GM21515 (cell line): ENCODE measurements around the gene ERLIN1.

Source experiments
- ATAC-seq: cut with Tn5 transposase; IDR thresholded peaks from one replicate; pipeline ENCODE4 v1.9.1; 2021; ENCODE audit not compliant: unreplicated experiment

ERLIN1 gene

GRCh38 chr10:100173035-100173434 is 12.8 kb downstream of the ERLIN1 start:
- no peak for ATAC-seq

- no peak for ATAC-seq
These were observed 13.5 kb downstream of the ERLIN1 start for GRCh38 chr10:100172349-100172748.

- ATAC-seq, result no peak
These were observed 17.6 kb downstream of the ERLIN1 start for GRCh38 chr10:100168313-100168643.

- no peak for ATAC-seq
These were observed 18.1 kb downstream of the ERLIN1 start for GRCh38 chr10:100167553-100168312.

GRCh38 chr10:100163704-100164621 is 21.9 kb downstream of the ERLIN1 start:
- no peak for ATAC-seq

GRCh38 chr10:100162696-100163095 is 23.1 kb downstream of the ERLIN1 start:
- no peak for ATAC-seq

- peak; percentile 90 for ATAC-seq
These were observed 27.6 kb downstream of the ERLIN1 start for GRCh38 chr10:100158044-100158805.

- ATAC-seq, result no peak
These were observed 28.7 kb downstream of the ERLIN1 start for GRCh38 chr10:100157156-100157555.

GRCh38 chr10:100155936-100156335 is 29.9 kb downstream of the ERLIN1 start:
- no peak for ATAC-seq

- ATAC-seq, result no peak
These were observed 31.2 kb downstream of the ERLIN1 start for GRCh38 chr10:100154666-100155065.

GRCh38 chr10:100153239-100153825 is 32.5 kb downstream of the ERLIN1 start:
- no peak for ATAC-seq

GRCh38 chr10:100151723-100152300 is 34.0 kb downstream of the ERLIN1 start:
- ATAC-seq, result no peak

GRCh38 chr10:100148353-100149211 is 37.2 kb downstream of the ERLIN1 start:
- ATAC-seq, result no peak

- ATAC-seq, result no peak
These were observed 38.8 kb downstream of the ERLIN1 start for GRCh38 chr10:100146875-100147650.

- ATAC-seq, result no peak
These were observed 39.4 kb downstream of the ERLIN1 start for GRCh38 chr10:100146398-100146797.

- no peak for ATAC-seq
These were observed 42.1 kb downstream of the ERLIN1 start for GRCh38 chr10:100143756-100144155.

- ATAC-seq, result no peak
These were observed 44.3 kb downstream of the ERLIN1 start for GRCh38 chr10:100141446-100142087.

GRCh38 chr10:100140070-100140469 is 45.8 kb downstream of the ERLIN1 start:
- ATAC-seq, result no peak
